CD4-positive, alpha-beta memory T cell (primary cell): ENCODE data around the gene GLUD1. TPM values are rescaled to one million over a fixed set of nuclear protein-coding genes. Genes with fewer than 3 reads are reported as not detected.
"Not testable (repeated sequence)": the region's sequence is repeated elsewhere in the genome, so short reads cannot be mapped to it uniquely, and the experiment has no call there.

Experiments
- CTCF ChIA-PET: fragments of 350-600 bp; sonication (Branson Sonifier 250); formaldehyde crosslinking; loops from one replicate; lab custom pipeline; 2021; ENCODE audit warnings: inconsistent platforms; ENCODE audit not compliant: partially characterized antibody; lab: Charles Lee
- POLR2A ChIA-PET: fragments of 350-600 bp; sonication (Branson Sonifier 250); formaldehyde crosslinking; loops from one replicate; lab custom pipeline; 2021; ENCODE audit not compliant: partially characterized antibody; lab: Charles Lee
- DNase-seq, 5 donors: peaks; one replicate each; pipeline versions ENCODE4 v3.0.0 to v3.0.0-alpha.2; 2020 to 2022; ENCODE audit warnings: mixed read lengths in 1 of 5
- H3K27ac ChIP-seq: one replicate; pipeline ENCODE4 v1.7.0; 2013; ENCODE audit warnings: low read depth, low read length
- H3K27me3 ChIP-seq: 2 replicates; pipeline ENCODE4 v1.7.0; 2013; ENCODE audit warnings: mild to moderate bottlenecking, low read length, moderate library complexity; ENCODE audit not compliant: insufficient read depth
- H3K36me3 ChIP-seq: 2 replicates; pipeline ENCODE4 v1.7.0; 2013; ENCODE audit warnings: mild to moderate bottlenecking, low read length, moderate library complexity; ENCODE audit not compliant: insufficient read depth
- H3K4me1 ChIP-seq: 2 replicates; pipeline ENCODE4 v1.7.0; 2013; ENCODE audit warnings: mild to moderate bottlenecking, low read length, moderate library complexity; ENCODE audit not compliant: insufficient read depth
- H3K4me3 ChIP-seq, 2 donors: one replicate each; pipeline ENCODE4 v1.7.0; 2013; ENCODE audit warnings: low read length in 2 of 2, mild to moderate bottlenecking in 1 of 2
- H3K9me3 ChIP-seq, 2 donors: one replicate each; pipeline ENCODE4 v1.7.0; 2013; ENCODE audit warnings: low read length in 2 of 2, control low read depth in 1 of 2; ENCODE audit not compliant: control insufficient read depth in 1 of 2
- H3K27ac Mint-ChIP-seq, 7 donors: one replicate each; pipeline ENCODE4 v1.8.0; 2020 to 2021; ENCODE audit warnings: mixed read lengths in 7 of 7, mild to moderate bottlenecking in 6 of 7, inconsistent platforms in 3 of 7, moderate library complexity in 3 of 7
- H3K27me3 Mint-ChIP-seq, 2 donors: one replicate each; pipeline ENCODE4 v1.8.0; 2020 to 2021; ENCODE audit warnings: mixed read lengths in 2 of 2
- H3K36me3 Mint-ChIP-seq, 2 donors: one replicate each; pipeline ENCODE4 v1.8.0; 2020 to 2021; ENCODE audit warnings: mixed read lengths in 2 of 2, inconsistent platforms in 1 of 2, mild to moderate bottlenecking in 1 of 2
- H3K4me1 Mint-ChIP-seq, 4 donors: one replicate each; pipeline ENCODE4 v1.8.0; 2020 to 2021; ENCODE audit warnings: mixed read lengths in 4 of 4, mild to moderate bottlenecking in 1 of 4
- H3K4me3 Mint-ChIP-seq, 8 donors: one replicate each; pipeline ENCODE4 v1.8.0; 2020 to 2021; ENCODE audit warnings: mixed read lengths in 8 of 8, mild to moderate bottlenecking in 7 of 8, moderate library complexity in 6 of 8, inconsistent platforms in 3 of 8
- H3K9me3 Mint-ChIP-seq, 8 donors: one replicate each; pipeline ENCODE4 v1.8.0; 2020 to 2021; ENCODE audit warnings: mixed read lengths in 8 of 8, mild to moderate bottlenecking in 5 of 8, inconsistent platforms in 3 of 8, moderate library complexity in 1 of 8
- intact Hi-C: fragments of 100-400 bp; cut with micrococcal nuclease; formaldehyde crosslinking; loops from one replicate; pipeline ENCODE4 v1.15.1; 2023
- polyA plus RNA-seq, 2 donors: library from polyadenylated mRNA; unstranded; fragments of 300-500 nt; fragmentation: Illumina TruSeq; gene quantifications; one replicate each; pipeline ENCODE4 v1.2.3, GENCODE V29; 2021
- total RNA-seq, 2 experiments: library from RNA; stranded (reverse); gene quantifications; one replicate each; pipeline ENCODE4 v1.2.3, GENCODE V29; 2021

Gene GLUD1
- total and polyA plus RNA-seq, 4 experiments from 2014 or later, result 75.8 to 158 (median 105) TPM

DNA sequence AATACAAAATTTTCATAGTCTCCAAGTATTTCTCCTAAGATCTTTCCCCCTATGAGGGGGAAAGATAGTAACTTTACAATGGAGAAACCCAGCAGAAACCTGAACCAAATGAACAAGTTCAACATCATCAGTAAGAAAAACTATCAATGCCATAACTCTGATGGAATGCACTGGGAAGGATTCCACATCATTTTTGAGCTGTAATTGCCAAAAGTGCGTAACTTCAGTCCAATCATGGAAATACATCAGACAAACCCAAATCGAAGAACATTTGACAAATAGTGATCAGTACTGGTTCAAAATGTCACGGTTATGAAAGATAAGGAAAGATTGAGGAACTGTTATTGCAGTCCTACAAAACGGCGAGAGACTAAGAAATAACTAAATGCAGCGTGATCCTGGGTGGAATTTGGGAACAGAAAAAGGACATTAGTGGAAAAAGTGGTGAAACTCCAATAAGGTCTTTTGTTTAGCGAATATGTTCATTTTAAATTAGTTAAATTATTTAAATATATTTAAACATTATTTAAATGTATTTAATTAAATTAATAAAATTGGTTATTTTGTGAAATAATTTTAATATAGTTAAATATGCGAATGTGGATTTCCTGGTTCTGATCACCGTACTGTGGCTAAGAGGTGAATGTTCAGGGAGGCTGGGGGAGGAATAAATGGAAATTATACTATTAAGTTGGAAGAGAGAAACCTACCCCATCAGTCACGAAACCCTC, 79.5 kb downstream of the GLUD1 start:
- H3K4me3 Mint-ChIP-seq, H3K4me1 ChIP-seq, H3K9me3 ChIP-seq, H3K36me3 ChIP-seq, H3K4me1 Mint-ChIP-seq, H3K9me3 Mint-ChIP-seq, H3K4me3 ChIP-seq, H3K36me3 Mint-ChIP-seq, DNase-seq, CTCF ChIA-PET, H3K27ac ChIP-seq, POLR2A ChIA-PET, H3K27me3 ChIP-seq, intact Hi-C loops, H3K27ac Mint-ChIP-seq, H3K27me3 Mint-ChIP-seq: not testable (repeated sequence)

DNA sequence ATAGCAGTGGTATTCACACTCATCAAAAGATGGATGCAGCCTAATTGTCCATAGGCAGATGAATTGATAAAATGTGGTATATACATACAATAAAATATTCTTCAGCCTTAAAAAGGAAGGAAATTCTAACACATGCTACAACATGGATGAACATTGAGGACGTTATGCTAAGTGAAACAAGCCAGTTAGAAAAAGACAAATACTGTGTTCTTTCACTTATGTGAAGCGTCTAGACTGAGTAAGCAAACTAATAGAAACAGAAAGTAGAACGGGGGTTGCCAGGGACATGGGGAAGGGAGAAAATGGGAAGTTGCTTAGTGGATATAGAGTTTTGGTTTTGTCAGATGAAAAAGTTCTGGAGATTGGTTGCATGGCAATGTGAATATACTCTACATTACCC, 81.1 kb downstream of the GLUD1 start:
- H3K4me1 ChIP-seq, intact Hi-C loops, H3K9me3 Mint-ChIP-seq, POLR2A ChIA-PET, CTCF ChIA-PET, H3K27ac ChIP-seq, H3K36me3 Mint-ChIP-seq, H3K27me3 Mint-ChIP-seq, H3K36me3 ChIP-seq, H3K27me3 ChIP-seq, H3K4me3 ChIP-seq, DNase-seq, H3K4me1 Mint-ChIP-seq, H3K27ac Mint-ChIP-seq, H3K9me3 ChIP-seq: not testable (repeated sequence)
- H3K4me3 Mint-ChIP-seq, result peak overlapping the region in 2 of 8 donors; percentile 14 to 22

DNA sequence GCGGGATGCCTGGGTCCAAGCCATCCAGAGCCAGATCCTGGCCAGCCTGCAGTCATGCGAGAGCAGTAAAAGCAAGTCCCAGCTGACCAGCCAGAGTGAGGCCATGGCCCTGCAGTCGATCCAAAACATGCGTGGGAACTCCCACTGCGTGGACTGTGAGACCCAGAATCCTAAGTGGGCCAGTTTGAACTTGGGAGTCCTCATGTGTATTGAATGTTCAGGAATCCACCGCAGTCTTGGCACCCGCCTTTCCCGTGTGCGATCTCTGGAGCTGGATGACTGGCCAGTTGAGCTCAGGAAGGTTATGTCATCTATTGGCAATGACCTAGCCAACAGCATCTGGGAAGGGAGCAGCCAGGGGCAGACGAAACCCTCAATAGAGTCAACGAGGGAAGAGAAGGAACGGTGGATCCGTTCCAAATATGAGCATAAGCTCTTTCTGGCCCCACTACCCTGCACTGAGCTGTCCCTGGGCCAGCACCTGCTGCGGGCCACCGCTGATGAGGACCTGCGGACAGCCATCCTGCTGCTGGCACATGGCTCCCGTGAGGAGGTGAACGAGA, 85.4 kb downstream of the GLUD1 start:
- DNase-seq, intact Hi-C loops, H3K4me1 Mint-ChIP-seq, H3K27me3 Mint-ChIP-seq, H3K9me3 Mint-ChIP-seq, H3K27ac Mint-ChIP-seq, H3K36me3 Mint-ChIP-seq, H3K4me3 ChIP-seq, H3K4me1 ChIP-seq, POLR2A ChIA-PET, H3K27me3 ChIP-seq, H3K4me3 Mint-ChIP-seq, CTCF ChIA-PET, H3K36me3 ChIP-seq, H3K9me3 ChIP-seq, H3K27ac ChIP-seq: not testable (repeated sequence)

DNA sequence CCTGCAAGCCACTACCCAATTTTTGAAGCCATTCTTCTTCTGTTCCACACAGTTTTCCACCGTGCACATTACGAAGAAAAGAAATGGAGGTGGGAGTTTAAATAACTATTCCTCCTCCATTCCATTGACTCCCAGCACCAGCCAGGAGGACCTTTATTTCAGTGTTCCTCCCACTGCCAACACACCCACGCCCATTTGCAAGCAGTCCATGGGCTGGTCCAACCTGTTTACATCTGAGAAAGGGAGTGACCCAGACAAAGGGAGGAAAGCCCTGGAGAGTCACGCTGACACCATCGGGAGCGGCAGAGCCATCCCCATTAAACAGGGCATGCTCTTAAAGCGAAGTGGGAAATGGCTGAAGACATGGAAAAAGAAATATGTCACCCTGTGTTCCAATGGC, 86.3 kb downstream of the GLUD1 start:
- H3K9me3 ChIP-seq, intact Hi-C loops, H3K4me1 Mint-ChIP-seq, POLR2A ChIA-PET, H3K4me1 ChIP-seq, H3K27ac Mint-ChIP-seq, H3K36me3 ChIP-seq, H3K4me3 ChIP-seq, H3K36me3 Mint-ChIP-seq, CTCF ChIA-PET, H3K4me3 Mint-ChIP-seq, DNase-seq, H3K9me3 Mint-ChIP-seq, H3K27ac ChIP-seq, H3K27me3 Mint-ChIP-seq, H3K27me3 ChIP-seq: not testable (repeated sequence)

DNA sequence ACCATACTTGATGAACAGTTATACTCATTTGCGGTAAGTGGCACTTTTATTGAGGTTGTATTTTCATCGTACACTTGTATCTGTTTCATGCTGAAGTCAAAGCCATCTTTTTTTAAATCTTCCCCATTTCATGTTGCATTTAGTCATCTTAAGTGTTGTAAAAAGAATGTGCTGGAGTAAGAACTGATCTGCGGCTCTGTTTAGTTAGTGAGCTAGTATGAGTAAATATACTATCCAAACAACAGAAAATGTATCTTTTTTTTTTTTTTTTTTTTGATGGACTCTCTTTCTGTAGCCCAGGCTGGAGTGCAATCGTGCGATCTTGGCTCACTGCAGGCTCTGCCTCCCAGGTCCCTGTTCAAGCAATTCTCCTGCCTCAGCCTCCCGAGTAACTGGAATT, 87.0 kb downstream of the GLUD1 start:
- H3K4me1 Mint-ChIP-seq, H3K27ac ChIP-seq, H3K36me3 Mint-ChIP-seq, POLR2A ChIA-PET, CTCF ChIA-PET, intact Hi-C loops, H3K4me3 ChIP-seq, H3K27me3 ChIP-seq, H3K4me3 Mint-ChIP-seq, DNase-seq, H3K9me3 ChIP-seq, H3K36me3 ChIP-seq, H3K27ac Mint-ChIP-seq, H3K4me1 ChIP-seq, H3K27me3 Mint-ChIP-seq, H3K9me3 Mint-ChIP-seq: not testable (repeated sequence)

DNA sequence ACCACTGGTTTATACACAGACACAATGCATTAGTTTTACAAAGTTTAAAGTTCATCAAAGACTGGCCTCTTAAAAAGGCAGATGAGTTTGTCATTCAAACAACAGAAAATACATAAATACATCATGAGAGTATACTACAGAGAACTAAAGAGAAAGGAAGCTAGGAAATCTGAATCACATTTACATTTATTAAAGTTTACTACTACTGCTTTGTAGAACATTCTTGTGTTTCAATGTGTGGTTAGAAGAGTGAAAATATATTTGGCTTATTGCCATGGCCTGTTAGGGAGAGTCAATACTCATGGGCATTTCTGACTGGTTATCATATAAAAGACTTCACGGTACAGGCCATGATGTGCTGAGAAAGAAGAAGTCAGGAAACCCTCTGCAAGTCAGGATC, 87.5 kb downstream of the GLUD1 start:
- POLR2A ChIA-PET, result not testable (repeated sequence)

DNA sequence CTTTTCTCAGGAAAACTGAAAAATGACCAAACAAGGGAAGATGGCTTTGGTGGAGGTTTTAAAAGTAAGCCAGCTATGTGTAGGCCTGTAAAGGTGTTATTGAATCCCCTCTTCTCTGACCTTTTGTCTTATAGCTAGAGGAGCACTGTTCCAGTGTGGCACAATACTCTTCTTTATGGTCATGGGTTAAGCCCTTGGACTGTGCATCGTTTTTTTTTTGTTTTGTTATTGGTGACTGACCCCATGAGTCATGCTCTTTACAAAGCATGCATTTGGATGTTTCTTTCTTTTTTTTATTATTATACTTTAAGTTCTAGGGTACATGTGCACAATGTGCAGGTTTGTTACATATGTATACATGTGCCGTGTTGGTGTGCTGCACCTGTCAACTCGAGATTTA, 94.2 kb downstream of the GLUD1 start:
- CTCF ChIA-PET, result no interaction called here
- Mint-ChIP-seq H3K4me3 (no peak overlapping the region), H3K27ac (no peak overlapping the region), H3K9me3 (no peaks in the 10 kb centered on the region), H3K27me3 (no peaks in the 10 kb centered on the region), H3K4me1 (no peaks in the 10 kb centered on the region), H3K36me3 (no peaks in the 10 kb centered on the region)
- H3K27me3 ChIP-seq, result no peaks in the 10 kb centered on the region
- H3K9me3 ChIP-seq, result no peaks in the 10 kb centered on the region
- no peak for DNase-seq
- intact Hi-C loops, result no loop called here
- POLR2A ChIA-PET, result no interaction called here
- no peaks in the 10 kb centered on the region for H3K4me1 ChIP-seq
- H3K4me3 ChIP-seq, result no peak overlapping the region
- no peak overlapping the region for H3K27ac ChIP-seq
- no peaks in the 10 kb centered on the region for H3K36me3 ChIP-seq

More for the DNA sequence above, 87.5 kb downstream of the GLUD1 start:
- H3K27me3 Mint-ChIP-seq, H3K4me3 ChIP-seq, H3K27ac ChIP-seq, H3K27me3 ChIP-seq, intact Hi-C loops, H3K9me3 ChIP-seq, H3K9me3 Mint-ChIP-seq, H3K36me3 ChIP-seq, H3K36me3 Mint-ChIP-seq, H3K4me3 Mint-ChIP-seq, H3K4me1 ChIP-seq, CTCF ChIA-PET, H3K4me1 Mint-ChIP-seq, DNase-seq: not testable (repeated sequence)
- peak overlapping the region in 1 of 7 donors; percentile 23 for H3K27ac Mint-ChIP-seq
